Measurements from ENCODE around the gene UBXN1.
"Not testable (repeated sequence)": the region's sequence is repeated elsewhere in the genome, so short reads cannot be mapped to it uniquely, and the experiment has no call there.

DNA sequence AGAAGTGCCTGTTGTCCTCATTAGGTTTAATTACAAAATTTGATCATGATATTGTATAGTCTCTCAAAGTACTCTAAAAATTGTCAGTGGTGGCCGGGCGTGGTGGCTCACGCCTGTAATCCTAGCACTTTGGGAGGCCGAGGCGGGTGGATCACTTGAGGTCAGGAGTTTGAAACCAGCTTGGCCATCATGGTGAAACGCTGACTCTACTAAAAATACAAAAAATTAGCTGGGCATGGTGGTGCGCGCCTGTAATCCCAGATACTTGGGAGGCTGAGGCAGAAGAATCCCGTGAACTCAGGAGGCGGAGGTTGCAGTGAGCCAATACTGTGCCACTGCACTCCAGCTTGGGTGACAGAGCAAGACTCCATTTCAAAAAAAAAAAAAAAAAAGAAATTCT, 3.5 kb downstream of the UBXN1 start:
- not testable (repeated sequence) for TF ChIP-seq TEAD4 (CRISPR knock-in tag; IDR thresholded peaks at IDR 0.05); CTCF (IDR thresholded peaks at IDR 0.05)
- TF ChIP-seq, protein P1, sequence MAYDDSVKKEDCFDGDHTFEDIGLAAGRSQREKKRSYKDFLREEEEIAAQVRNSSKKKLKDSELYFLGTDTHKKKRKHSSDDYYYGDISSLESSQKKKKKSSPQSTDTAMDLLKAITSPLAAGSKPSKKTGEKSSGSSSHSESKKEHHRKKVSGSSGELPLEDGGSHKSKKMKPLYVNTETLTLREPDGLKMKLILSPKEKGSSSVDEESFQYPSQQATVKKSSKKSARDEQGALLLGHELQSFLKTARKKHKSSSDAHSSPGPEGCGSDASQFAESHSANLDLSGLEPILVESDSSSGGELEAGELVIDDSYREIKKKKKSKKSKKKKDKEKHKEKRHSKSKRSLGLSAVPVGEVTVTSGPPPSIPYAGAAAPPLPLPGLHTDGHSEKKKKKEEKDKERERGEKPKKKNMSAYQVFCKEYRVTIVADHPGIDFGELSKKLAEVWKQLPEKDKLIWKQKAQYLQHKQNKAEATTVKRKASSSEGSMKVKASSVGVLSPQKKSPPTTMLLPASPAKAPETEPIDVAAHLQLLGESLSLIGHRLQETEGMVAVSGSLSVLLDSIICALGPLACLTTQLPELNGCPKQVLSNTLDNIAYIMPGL (CRISPR knock-in tag; IDR thresholded peaks at IDR 0.05) = not testable (repeated sequence)
